Measurements from ENCODE around the gene ACTR6.

- no peak for TF ChIP-seq ARNT (IDR thresholded peaks at IDR 0.05)
- TF ChIP-seq PKNOX1 (IDR thresholded peaks at IDR 0.05) = no peak
- TF ChIP-seq FOXA1 (IDR thresholded peaks at IDR 0.05) = no peak
- no peak for TF ChIP-seq BHLHE40 (IDR thresholded peaks at IDR 0.05; ENCODE audit: borderline replicate concordance)
- TF ChIP-seq SP1 (IDR thresholded peaks at IDR 0.05) = no peak
- no peak for TF ChIP-seq FOXK2 (IDR thresholded peaks at IDR 0.05)
- no peak for TF ChIP-seq HDGF (IDR thresholded peaks at IDR 0.05; ENCODE audit: borderline replicate concordance)
- TF ChIP-seq NFRKB (IDR thresholded peaks at IDR 0.05) = no peak
- no peak for TF ChIP-seq CTBP1 (IDR thresholded peaks at IDR 0.05; ENCODE audit: borderline replicate concordance)
- TF ChIP-seq FOXM1 (IDR thresholded peaks at IDR 0.05; ENCODE audit: borderline replicate concordance) = no peak
Observed at GRCh38 chr12:100273782-100274181, 73.2 kb downstream of the ACTR6 start.

Data from HEK293T (cell line).